ENCODE measurements around the gene UGT1A8.

Gene UGT1A8

DNA sequence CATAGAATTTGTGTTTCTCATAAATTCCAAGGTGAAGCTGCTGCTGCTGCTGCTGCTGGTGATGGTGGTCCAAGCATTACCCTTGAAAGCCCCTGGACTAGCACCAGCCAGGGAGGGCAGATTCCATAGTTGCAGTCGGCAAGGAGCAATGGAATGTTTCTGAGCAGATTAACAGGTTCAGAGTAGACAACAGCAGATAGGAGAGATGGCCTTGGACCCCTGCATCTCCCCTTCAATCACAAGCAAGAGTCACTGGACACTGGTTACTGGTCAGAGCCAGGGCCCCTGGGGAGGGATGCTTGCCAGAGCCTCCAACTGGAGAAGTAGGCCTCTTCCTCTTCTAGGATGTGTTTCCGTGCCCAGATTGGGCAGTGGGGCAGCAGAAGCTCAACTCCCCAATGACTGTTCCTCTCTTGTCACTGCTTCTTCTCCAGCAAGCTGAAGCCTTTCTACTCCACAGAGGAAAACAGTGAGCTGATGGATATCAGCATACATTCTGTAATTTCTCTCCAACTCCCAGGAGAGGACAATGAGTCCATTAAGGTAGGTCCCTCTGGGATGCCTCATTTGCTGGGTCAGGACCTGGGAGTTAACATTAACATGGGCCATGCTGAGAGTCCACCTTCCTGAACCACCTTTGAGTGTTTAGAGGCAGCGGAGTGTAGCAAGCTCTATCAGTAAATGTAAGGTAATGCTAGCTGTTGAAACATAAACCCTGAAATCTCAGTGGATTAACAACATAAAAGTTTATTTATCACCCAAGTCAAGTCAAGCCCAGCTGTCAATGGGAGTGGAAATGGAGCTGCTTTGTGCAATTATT, 196.0 kb downstream of the UGT1A8 start:
- H3K9ac ChIP-seq (ENCODE audit: low read length): no peak overlapping the region
- H3K36me3 ChIP-seq (ENCODE audit: insufficient read depth, low read length): no peaks in the 10 kb centered on the region; the same call in 1 of the 2 replicates
- no peaks in the 10 kb centered on the region for H3K79me2 ChIP-seq (ENCODE audit: insufficient read depth, low read length)
- no peak overlapping the region for H3K4me2 ChIP-seq (ENCODE audit: low read length)
- no peak overlapping the region for H2AFZ ChIP-seq (ENCODE audit: low read length)
- TF ChIP-seq EZH2 (IDR thresholded peaks at IDR 0.05; ENCODE audit: borderline replicate concordance, low read length): no peak
- TF ChIP-seq, protein P1, sequence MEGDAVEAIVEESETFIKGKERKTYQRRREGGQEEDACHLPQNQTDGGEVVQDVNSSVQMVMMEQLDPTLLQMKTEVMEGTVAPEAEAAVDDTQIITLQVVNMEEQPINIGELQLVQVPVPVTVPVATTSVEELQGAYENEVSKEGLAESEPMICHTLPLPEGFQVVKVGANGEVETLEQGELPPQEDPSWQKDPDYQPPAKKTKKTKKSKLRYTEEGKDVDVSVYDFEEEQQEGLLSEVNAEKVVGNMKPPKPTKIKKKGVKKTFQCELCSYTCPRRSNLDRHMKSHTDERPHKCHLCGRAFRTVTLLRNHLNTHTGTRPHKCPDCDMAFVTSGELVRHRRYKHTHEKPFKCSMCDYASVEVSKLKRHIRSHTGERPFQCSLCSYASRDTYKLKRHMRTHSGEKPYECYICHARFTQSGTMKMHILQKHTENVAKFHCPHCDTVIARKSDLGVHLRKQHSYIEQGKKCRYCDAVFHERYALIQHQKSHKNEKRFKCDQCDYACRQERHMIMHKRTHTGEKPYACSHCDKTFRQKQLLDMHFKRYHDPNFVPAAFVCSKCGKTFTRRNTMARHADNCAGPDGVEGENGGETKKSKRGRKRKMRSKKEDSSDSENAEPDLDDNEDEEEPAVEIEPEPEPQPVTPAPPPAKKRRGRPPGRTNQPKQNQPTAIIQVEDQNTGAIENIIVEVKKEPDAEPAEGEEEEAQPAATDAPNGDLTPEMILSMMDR (IDR thresholded peaks at IDR 0.05; ENCODE audit: low read length): no peak
- H3K9me2 ChIP-seq (ENCODE audit: low read depth, low read length): no peaks in the 10 kb centered on the region
- no peak overlapping the region for H3K27ac ChIP-seq (ENCODE audit: low read depth, low read length, poor library complexity, severe bottlenecking)
- no peaks in the 10 kb centered on the region for H3F3A ChIP-seq (ENCODE audit: insufficient read depth, low read length)
- no peaks in the 10 kb centered on the region for H3K4me1 ChIP-seq (ENCODE audit: insufficient read depth, low read length, severe bottlenecking)
- no peaks in the 10 kb centered on the region for H3K27me3 ChIP-seq (ENCODE audit: insufficient read depth, low read length)
- no peak overlapping the region for H3K4me3 ChIP-seq (ENCODE audit: low read depth, low read length, poor library complexity, severe bottlenecking)
- no peaks in the 10 kb centered on the region for H4K20me1 ChIP-seq (ENCODE audit: insufficient read depth, low read length)
- no peaks in the 10 kb centered on the region for H3K9me3 ChIP-seq (ENCODE audit: low read length)

DNA sequence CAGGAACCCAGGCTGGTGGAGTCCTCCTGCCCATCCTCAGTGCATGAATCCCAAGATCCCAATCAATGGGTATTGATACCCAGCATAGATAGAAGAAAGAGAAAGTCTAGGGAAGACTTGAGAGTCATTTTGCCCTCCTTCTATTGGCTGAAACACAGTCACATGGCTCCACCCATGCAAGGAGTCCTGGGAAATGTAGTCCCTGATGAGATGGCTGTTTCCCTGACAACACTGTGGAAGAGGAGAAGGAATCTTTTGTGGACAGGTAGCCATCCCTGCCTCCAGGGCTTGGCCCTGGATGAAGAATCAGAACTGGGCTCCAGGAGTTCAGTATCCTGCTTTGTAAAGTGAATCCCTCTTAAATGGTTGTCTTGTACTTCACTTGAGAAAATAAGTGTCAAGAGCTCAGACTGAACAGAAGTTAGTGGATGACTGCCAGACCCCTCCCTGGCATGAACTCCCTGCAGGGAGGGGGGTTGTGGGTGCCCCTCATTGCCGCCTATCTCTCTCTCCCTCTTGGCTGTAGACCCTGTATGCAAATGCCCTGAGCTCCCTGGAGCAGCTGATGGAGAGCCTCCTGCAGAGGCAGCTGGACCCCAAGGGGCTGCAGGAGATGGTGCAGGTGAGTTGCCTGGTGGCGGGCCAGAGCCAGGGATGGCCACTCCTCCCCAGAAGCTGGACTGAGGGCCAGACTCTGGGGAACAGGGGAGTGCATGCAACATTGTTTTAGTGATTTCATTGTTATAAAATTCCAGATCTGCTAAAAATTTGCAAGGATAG, 196.8 kb downstream of the UGT1A8 start:
- Histone ChIP-seq H3K27ac (ENCODE audit: low read depth, low read length, poor library complexity, severe bottlenecking) (no peak overlapping the region), H2AFZ (ENCODE audit: low read length) (no peak overlapping the region), H3K27me3 (ENCODE audit: insufficient read depth, low read length) (no peaks in the 10 kb centered on the region), H3K9me2 (ENCODE audit: low read depth, low read length) (no peaks in the 10 kb centered on the region), H3K4me3 (ENCODE audit: low read depth, low read length, poor library complexity, severe bottlenecking) (no peak overlapping the region), H3K9ac (ENCODE audit: low read length) (no peak overlapping the region), H3K4me1 (ENCODE audit: insufficient read depth, low read length, severe bottlenecking) (no peaks in the 10 kb centered on the region), H3F3A (ENCODE audit: insufficient read depth, low read length) (no peaks in the 10 kb centered on the region), H3K4me2 (ENCODE audit: low read length) (no peak overlapping the region), H3K36me3 (ENCODE audit: insufficient read depth, low read length) (no peaks in the 10 kb centered on the region; the same call in 1 of the 2 replicates), H4K20me1 (ENCODE audit: insufficient read depth, low read length) (no peaks in the 10 kb centered on the region), H3K9me3 (ENCODE audit: low read length) (no peaks in the 10 kb centered on the region), H3K79me2 (ENCODE audit: insufficient read depth, low read length) (no peaks in the 10 kb centered on the region)
- TF ChIP-seq, protein P1 (IDR thresholded peaks at IDR 0.05; ENCODE audit: low read length): no peak

DNA sequence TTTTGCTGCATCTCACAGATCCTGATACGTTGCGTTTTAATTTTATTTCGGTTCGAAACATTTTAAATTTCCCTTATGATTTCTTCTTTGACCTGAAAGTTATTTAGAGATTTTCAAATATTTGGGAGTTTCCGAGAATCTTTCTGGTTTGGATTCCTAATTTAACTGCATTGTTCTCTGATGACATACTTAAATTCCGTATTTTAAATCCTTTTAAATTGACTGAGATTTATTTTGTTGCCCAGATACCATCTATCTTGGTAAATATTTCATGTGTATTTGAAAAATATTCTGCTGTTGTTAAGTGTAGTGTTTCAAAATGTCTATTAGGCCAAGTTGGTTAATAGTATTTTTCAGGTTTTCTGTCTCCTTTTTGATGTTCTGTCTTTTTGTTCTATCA, 198.4 kb downstream of the UGT1A8 start:
- H4K20me1 ChIP-seq (ENCODE audit: insufficient read depth, low read length): no peaks in the 10 kb centered on the region
- no peak overlapping the region for H3K4me2 ChIP-seq (ENCODE audit: low read length)
- H3K9me2 ChIP-seq (ENCODE audit: low read depth, low read length): no peaks in the 10 kb centered on the region
- H3K79me2 ChIP-seq (ENCODE audit: insufficient read depth, low read length): no peaks in the 10 kb centered on the region
- no peak overlapping the region for H3K4me3 ChIP-seq (ENCODE audit: low read depth, low read length, poor library complexity, severe bottlenecking)
- H3K36me3 ChIP-seq (ENCODE audit: insufficient read depth, low read length): no peaks in the 10 kb centered on the region
- H3K9ac ChIP-seq (ENCODE audit: low read length): no peak overlapping the region
- H3F3A ChIP-seq (ENCODE audit: insufficient read depth, low read length): no peaks in the 10 kb centered on the region
- H2AFZ ChIP-seq (ENCODE audit: low read length): no peak overlapping the region
- H3K27me3 ChIP-seq (ENCODE audit: insufficient read depth, low read length): peaks cover 4% of the 10 kb centered on the region; the same call in 1 of the 2 replicates
- TF ChIP-seq EZH2 (IDR thresholded peaks at IDR 0.05; ENCODE audit: borderline replicate concordance, low read length): no peak
- TF ChIP-seq, protein P1 (IDR thresholded peaks at IDR 0.05; ENCODE audit: low read length): no peak
- H3K4me1 ChIP-seq (ENCODE audit: insufficient read depth, low read length, severe bottlenecking): no peaks in the 10 kb centered on the region
- no peaks in the 10 kb centered on the region for H3K9me3 ChIP-seq (ENCODE audit: low read length)
- no peak overlapping the region for H3K27ac ChIP-seq (ENCODE audit: low read depth, low read length, poor library complexity, severe bottlenecking)
